Hematopoietic multipotent progenitor cell treated with erythropoietin and hydrocortisone succinate and interleukin-3 and kit ligand, for 15 days (in vitro differentiated cells): ENCODE measurements around the gene COMMD3.
A peak's percentile ranks its signal among the peaks of the same experiment; 100 is the strongest.
"Not testable (repeated sequence)": the region's sequence is repeated elsewhere in the genome, so short reads cannot be mapped to it uniquely, and the experiment has no call there.

Experiments used
- DNase-seq: peaks from one replicate; pipeline ENCODE4 v3.0.0-alpha.2; 2015; ENCODE audit warnings: low spot score

COMMD3 gene

GRCh38 chr10:22338931-22339330 lies 22.7 kb downstream of the COMMD3 start:
- no peak for DNase-seq

- DNase-seq, result no peak
Observed at GRCh38 chr10:22339761-22340328, 23.7 kb downstream of the COMMD3 start.

GRCh38 chr10:22340329-22341189 lies 24.4 kb downstream of the COMMD3 start:
- peak; percentile 90 for DNase-seq

GRCh38 chr10:22341190-22341925 lies 25.2 kb downstream of the COMMD3 start:
- DNase-seq, result no peak

GRCh38 chr10:22341926-22342196 lies 25.7 kb downstream of the COMMD3 start:
- no peak for DNase-seq

GRCh38 chr10:22342421-22342820 lies 26.2 kb downstream of the COMMD3 start:
- DNase-seq, result no peak

GRCh38 chr10:22343731-22344130 lies 27.5 kb downstream of the COMMD3 start:
- no peak for DNase-seq

- no peak for DNase-seq
Observed at GRCh38 chr10:22344249-22344648, 28.1 kb downstream of the COMMD3 start.

GRCh38 chr10:22344781-22345300 lies 28.7 kb downstream of the COMMD3 start:
- no peak for DNase-seq

GRCh38 chr10:22345301-22346095 lies 29.3 kb downstream of the COMMD3 start, which contains the start of gene SPAG6:
Gene SPAG6, plus strand, starts transcription at chr10:22345496. Its CDS starts 116 bp downstream, at chr10:22345612.
- no peak for DNase-seq

- no peak for DNase-seq
Observed at GRCh38 chr10:22346096-22346661, 30.0 kb downstream of the COMMD3 start.

- DNase-seq, result no peak
Observed at GRCh38 chr10:22349755-22350154, 33.6 kb downstream of the COMMD3 start.

- no peak for DNase-seq
Observed at GRCh38 chr10:22351131-22351703, 35.0 kb downstream of the COMMD3 start.

- DNase-seq, result no peak
Observed at GRCh38 chr10:22356324-22356873, 40.2 kb downstream of the COMMD3 start.

GRCh38 chr10:22357770-22358169 lies 41.6 kb downstream of the COMMD3 start:
- DNase-seq, result not testable (repeated sequence)

- DNase-seq, result no peak
Observed at GRCh38 chr10:22363305-22363704, 47.1 kb downstream of the COMMD3 start.

- DNase-seq, result no peak
Observed at GRCh38 chr10:22364407-22365140, 48.4 kb downstream of the COMMD3 start.

GRCh38 chr10:22365233-22365632 lies 49.0 kb downstream of the COMMD3 start:
- no peak for DNase-seq

- no peak for DNase-seq
Observed at GRCh38 chr10:22365644-22366434, 49.7 kb downstream of the COMMD3 start.

GRCh38 chr10:22366435-22366703 lies 50.2 kb downstream of the COMMD3 start:
- DNase-seq, result no peak
